PC-9 (cell line): ENCODE measurements around the gene AUH. TPM values are rescaled to one million over a fixed set of nuclear protein-coding genes. Genes with fewer than 3 reads are reported as not detected.
A peak's percentile ranks its signal among the peaks of the same experiment; 100 is the strongest.

Experiments
- BruUV-seq: library from RNA; stranded (reverse); fragments of 400-500 nt; replicated peaks from 2 replicates; lab custom pipeline; 2021; lab: Mats Ljungman, UMichigan
- CTCF ChIA-PET: fragments of 300-600 bp; sonication (Branson Sonifier 250); formaldehyde crosslinking; loops from one replicate; lab custom pipeline; 2022; ENCODE audit warnings: antibody characterized with exemption; lab: Charles Lee
- POLR2A ChIA-PET: fragments of 300-600 bp; sonication (Branson Sonifier 250); formaldehyde crosslinking; loops from one replicate; lab custom pipeline; 2022; ENCODE audit warnings: antibody characterized with exemption; ENCODE audit not compliant: unreplicated experiment; lab: Charles Lee
- DNase-seq, 2 experiments: peaks; one replicate each; pipeline versions ENCODE4 v3.0.0 to v3.0.0-alpha.2; 2015 to 2022; ENCODE audit warnings: mixed read lengths in 1 of 2
- H2AFZ ChIP-seq: fragments of 200-600 bp; sonication (generic); 2 replicates; pipeline ENCODE4 v1.8.1; 2017; ENCODE audit warnings: antibody characterized with exemption
- H3F3A ChIP-seq: fragments of 200-600 bp; sonication (generic); 2 replicates; pipeline ENCODE4 v1.8.1; 2017; ENCODE audit warnings: antibody characterized with exemption, mild to moderate bottlenecking, low read depth; ENCODE audit not compliant: insufficient read depth
- H3K27ac ChIP-seq: fragments of 200-600 bp; sonication (generic); 2 replicates; pipeline ENCODE4 v1.6.1; 2016; ENCODE audit warnings: mixed run types
- H3K27me3 ChIP-seq: fragments of 200-600 bp; sonication (generic); 2 replicates; pipeline ENCODE4 v1.6.1; 2016; ENCODE audit warnings: low read depth, mixed run types; ENCODE audit not compliant: insufficient read depth
- H3K36me3 ChIP-seq: fragments of 200-600 bp; sonication (generic); 2 replicates; pipeline ENCODE4 v1.6.1; 2016; ENCODE audit warnings: low read depth, mixed run types
- H3K4me1 ChIP-seq: fragments of 200-600 bp; sonication (generic); replicated peaks from 2 replicates; pipeline ENCODE4 v1.6.1; 2016; ENCODE audit warnings: mixed run types; ENCODE audit not compliant: insufficient read depth
- H3K4me2 ChIP-seq: fragments of 200-600 bp; sonication (generic); 2 replicates; pipeline ENCODE4 v1.6.1; 2017; ENCODE audit warnings: mixed run types
- H3K4me3 ChIP-seq: fragments of 200-600 bp; sonication (generic); 2 replicates; pipeline ENCODE4 v1.6.1; 2016; ENCODE audit warnings: mixed run types
- H3K79me2 ChIP-seq: fragments of 200-600 bp; sonication (generic); 2 replicates; pipeline ENCODE4 v1.6.1; 2017; ENCODE audit warnings: low read depth, mixed run types
- H3K9me2 ChIP-seq: fragments of 200-600 bp; sonication (generic); 2 replicates; pipeline ENCODE4 v1.8.1; 2017; ENCODE audit warnings: mild to moderate bottlenecking; ENCODE audit not compliant: insufficient read depth
- H3K9me3 ChIP-seq: fragments of 200-600 bp; sonication (generic); 2 replicates; pipeline ENCODE4 v1.8.1; 2016; ENCODE audit warnings: low read depth; ENCODE audit not compliant: insufficient read depth
- H4K20me1 ChIP-seq: fragments of 200-600 bp; sonication (generic); 2 replicates; pipeline ENCODE4 v1.8.1; 2017; ENCODE audit not compliant: insufficient read depth
- CTCF ChIP-seq: fragments of 200-600 bp; sonication (generic); conservative IDR thresholded peaks from 2 replicates; pipeline ENCODE4 v1.6.1; 2017; ENCODE audit warnings: mixed run types, antibody characterized with exemption, mild to moderate bottlenecking, moderate library complexity
- EZH2 ChIP-seq: fragments of 200-600 bp; sonication (generic); IDR thresholded peaks from 2 replicates; pipeline ENCODE4 v1.8.0; 2017; ENCODE audit warnings: antibody characterized with exemption, low read depth
- intact Hi-C: fragments of 100-400 bp; cut with micrococcal nuclease; formaldehyde crosslinking; loops from one replicate; pipeline ENCODE4 v1.10.0; 2022; ENCODE audit not compliant: unreplicated experiment
- total RNA-seq: library from RNA; stranded (reverse); gene quantifications from 2 replicates; pipeline ENCODE4 v1.2.3, GENCODE V29; 2021

AUH gene
- total RNA-seq, 1 experiment from 2014 or later, result 24.9 TPM

- no peaks in the 10 kb centered on the region; the same call in 1 of the 2 replicates for H3K9me2 ChIP-seq
- no peak overlapping the region for H3K4me2 ChIP-seq
- H3K79me2 ChIP-seq, result peaks cover 31% of the 10 kb centered on the region
- peaks cover 7% of the 10 kb centered on the region; the same call in 1 of the 2 replicates for H3K36me3 ChIP-seq
- ChIA-PET CTCF (no interaction called here), POLR2A (no interaction called here)
- H3K4me1 ChIP-seq, result peaks cover 58% of the 10 kb centered on the region
- no peak overlapping the region for H3K4me3 ChIP-seq
- no peaks in the 10 kb centered on the region for H4K20me1 ChIP-seq
- intact Hi-C loops, result no loop called here
- BruUV-seq, result no TSS peak
- H3K27me3 ChIP-seq, result no peaks in the 10 kb centered on the region
- H3K27ac ChIP-seq, result no peak overlapping the region; the same call in 1 of the 2 replicates
- no peak for DNase-seq
- H3F3A ChIP-seq, result peaks cover 23% of the 10 kb centered on the region; the same call in 1 of the 2 replicates
- no peak for TF ChIP-seq EZH2
- TF ChIP-seq CTCF, result no peak
- H2AFZ ChIP-seq, result no peak overlapping the region
- no peaks in the 10 kb centered on the region for H3K9me3 ChIP-seq
Observed at GRCh38 chr9:91306296-91306630, 55.5 kb downstream of the AUH start.

GRCh38 chr9:91305596-91306295 lies 56.0 kb downstream of the AUH start:
- Histone ChIP-seq H4K20me1 (no peaks in the 10 kb centered on the region), H3K79me2 (peaks cover 31% of the 10 kb centered on the region; the same call in 1 of the 2 replicates), H2AFZ (no peak overlapping the region), H3K36me3 (peaks cover 7% of the 10 kb centered on the region; the same call in 1 of the 2 replicates), H3K4me1 (peaks cover 59% of the 10 kb centered on the region), H3F3A (peaks cover 23% of the 10 kb centered on the region; the same call in 1 of the 2 replicates), H3K27ac (no peak overlapping the region; the same call in 1 of the 2 replicates), H3K9me2 (no peaks in the 10 kb centered on the region; the same call in 1 of the 2 replicates), H3K9me3 (no peaks in the 10 kb centered on the region), H3K4me2 (no peak overlapping the region), H3K4me3 (no peak overlapping the region), H3K27me3 (no peaks in the 10 kb centered on the region)
- ChIA-PET CTCF (no interaction called here), POLR2A (no interaction called here)
- TF ChIP-seq CTCF, result no peak
- TF ChIP-seq EZH2, result no peak
- intact Hi-C loops, result no loop called here
- BruUV-seq, result no TSS peak
- no peak for DNase-seq

- H3K4me3 ChIP-seq, result no peak overlapping the region
Observed at GRCh38 chr9:91303741-91304415, 57.8 kb downstream of the AUH start.

More at GRCh38 chr9:91303741-91304415, 57.8 kb downstream of the AUH start:
- peaks cover 33% of the 10 kb centered on the region for H3F3A ChIP-seq
- no peak for DNase-seq
- no peaks in the 10 kb centered on the region; the same call in 1 of the 2 replicates for H3K9me2 ChIP-seq
- H3K4me1 ChIP-seq, result peaks cover 60% of the 10 kb centered on the region
- peaks cover 7% of the 10 kb centered on the region; the same call in 1 of the 2 replicates for H3K36me3 ChIP-seq
- H3K27me3 ChIP-seq, result no peaks in the 10 kb centered on the region
- CTCF ChIA-PET, result no interaction called here
- H3K9me3 ChIP-seq, result no peaks in the 10 kb centered on the region
- no peak overlapping the region for H2AFZ ChIP-seq
- TF ChIP-seq CTCF (no peak), EZH2 (no peak)
- H3K27ac ChIP-seq, result peak overlapping the region; percentile 91
- BruUV-seq, result no TSS peak
- intact Hi-C loops, result loop anchor here (5.0 kb wide), 1 partner anchor 267 kb away; no protein-coding TSS in a partner anchor
- POLR2A ChIA-PET, result no interaction called here
- peaks cover 34% of the 10 kb centered on the region; the same call in 1 of the 2 replicates for H3K79me2 ChIP-seq
- H4K20me1 ChIP-seq, result no peaks in the 10 kb centered on the region
- H3K4me2 ChIP-seq, result peak overlapping the region; percentile 63
